GM23338 (cell line): ENCODE measurements around the gene CRIP3. TPM values are rescaled to one million over a fixed set of nuclear protein-coding genes. Genes with fewer than 3 reads are reported as not detected.
A peak's percentile ranks its signal among the peaks of the same experiment; 100 is the strongest.

Experiments
- ATAC-seq: fragments of 200-7000 bp; cut with Tn5 transposase; 3 replicates; pipeline ENCODE4 v1.9.1; 2020
- DNase-seq: peaks from one replicate; pipeline ENCODE4 v3.0.0-alpha.2; 2015; ENCODE audit warnings: low spot score
- H2AFZ ChIP-seq: fragments of 200-600 bp; sonication (generic); 2 replicates; pipeline ENCODE4 v1.8.0; 2016; ENCODE audit warnings: antibody characterized with exemption, mild to moderate bottlenecking, moderate library complexity
- H3F3A ChIP-seq: fragments of 200-600 bp; sonication (generic); replicated peaks from 2 replicates; pipeline ENCODE4 v1.8.0; 2017; ENCODE audit warnings: antibody characterized with exemption, mixed run types, low read depth
- H3K27ac ChIP-seq: fragments of 200-600 bp; sonication (generic); 2 replicates; pipeline ENCODE4 v1.6.1; 2016; ENCODE audit warnings: low read depth
- H3K27me3 ChIP-seq: fragments of 200-600 bp; sonication (generic); 2 replicates; pipeline ENCODE4 v1.8.0; 2016; ENCODE audit warnings: mild to moderate bottlenecking, mixed run types, moderate library complexity; ENCODE audit not compliant: insufficient read depth
- H3K36me3 ChIP-seq: fragments of 200-600 bp; sonication (generic); 2 replicates; pipeline ENCODE4 v1.8.0; 2016; ENCODE audit warnings: mild to moderate bottlenecking; ENCODE audit not compliant: insufficient read depth
- H3K4me1 ChIP-seq: fragments of 200-600 bp; sonication (generic); 2 replicates; pipeline ENCODE4 v1.8.0; 2016; ENCODE audit warnings: mild to moderate bottlenecking, moderate library complexity; ENCODE audit not compliant: insufficient read depth
- H3K4me2 ChIP-seq: fragments of 200-600 bp; sonication (generic); 2 replicates; pipeline ENCODE4 v1.7.1; 2017; ENCODE audit warnings: mixed run types
- H3K4me3 ChIP-seq: fragments of 200-600 bp; sonication (generic); 2 replicates; pipeline ENCODE4 v1.6.1; 2016; ENCODE audit warnings: mixed run types
- H3K79me2 ChIP-seq: fragments of 200-600 bp; sonication (generic); replicated peaks from 2 replicates; pipeline ENCODE4 v1.8.0; 2017; ENCODE audit warnings: mild to moderate bottlenecking; ENCODE audit not compliant: insufficient read depth
- H3K9me2 ChIP-seq: fragments of 200-600 bp; sonication (generic); 2 replicates; pipeline ENCODE4 v1.8.0; 2017; ENCODE audit not compliant: insufficient read depth
- H4K20me1 ChIP-seq: fragments of 200-600 bp; sonication (generic); replicated peaks from 2 replicates; pipeline ENCODE4 v1.8.0; 2017; ENCODE audit warnings: mild to moderate bottlenecking; ENCODE audit not compliant: insufficient read depth
- H3K27ac Mint-ChIP-seq: 2 replicates; pipeline ENCODE4 v1.8.0; 2020; ENCODE audit warnings: inconsistent platforms, mild to moderate bottlenecking, moderate library complexity, mixed read lengths
- H3K27me3 Mint-ChIP-seq: 3 replicates; pipeline ENCODE4 v1.8.0; 2022; ENCODE audit warnings: low read depth, mild to moderate bottlenecking, moderate library complexity, mixed read lengths, inconsistent platforms; ENCODE audit not compliant: insufficient read depth, poor library complexity
- H3K36me3 Mint-ChIP-seq: 3 replicates; pipeline ENCODE4 v1.8.0; 2021; ENCODE audit warnings: low read depth, mild to moderate bottlenecking, inconsistent platforms, moderate library complexity, mixed read lengths
- H3K4me1 Mint-ChIP-seq: 3 replicates; pipeline ENCODE4 v1.8.0; 2020; ENCODE audit warnings: mild to moderate bottlenecking, inconsistent platforms, mixed read lengths
- H3K4me3 Mint-ChIP-seq: 3 replicates; pipeline ENCODE4 v1.8.0; 2021; ENCODE audit warnings: moderate library complexity, mild to moderate bottlenecking, inconsistent platforms, mixed read lengths
- H3K9me3 Mint-ChIP-seq: 3 replicates; pipeline ENCODE4 v1.8.0; 2020; ENCODE audit warnings: moderate library complexity, mild to moderate bottlenecking, inconsistent platforms, mixed read lengths
- CREB1 ChIP-seq: fragments of 250-450 bp; sonication (Bioruptor Pico); IDR thresholded peaks from 2 replicates; pipeline ENCODE4 v1.5.0; 2020; ENCODE audit warnings: low read depth, mild to moderate bottlenecking, moderate library complexity
- EZH2 ChIP-seq: fragments of 200-600 bp; sonication (generic); IDR thresholded peaks from one replicate; pipeline ENCODE4 v1.8.0; 2017; ENCODE audit warnings: antibody characterized with exemption, mild to moderate bottlenecking, low read depth; ENCODE audit not compliant: unreplicated experiment
- EZH2phosphoT487 ChIP-seq: fragments of 200-600 bp; sonication (generic); IDR thresholded peaks from one replicate; pipeline ENCODE4 v1.8.1; 2018; ENCODE audit warnings: antibody characterized with exemption; ENCODE audit not compliant: unreplicated experiment
- ZNF114 ChIP-seq: fragments of 250-450 bp; sonication (Bioruptor Pico); IDR thresholded peaks from 2 replicates; pipeline ENCODE4 v1.5.0; 2020; ENCODE audit warnings: mild to moderate bottlenecking, moderate library complexity
- polyA plus RNA-seq: library from polyadenylated mRNA; unstranded; fragments of >200 nt; fragmentation: Nextera tagmentation; extraction: Ambion mirVana; gene quantifications from 2 replicates; pipeline ENCODE4 v1.2.1, GENCODE V29; 2016
- total RNA-seq: library from RNA; depleted of rRNA; stranded (reverse); fragments of >200 nt; shearing (Covaris generic); gene quantifications from 2 replicates; pipeline ENCODE4 v1.2.3, GENCODE V29; 2014
- TF ChIP-seq, protein P1 (sequence below), 2 experiments: fragments of 200-600 bp in 1 of 2; sonication (generic) in 1 of 2; conservative IDR thresholded peaks; 2 replicates each; pipeline versions ENCODE4 v1.5.1 to v1.6.1; 2016 to 2017; ENCODE audit warnings: antibody characterized with exemption in 2 of 2, low read depth in 2 of 2, mild to moderate bottlenecking in 2 of 2, moderate library complexity in 1 of 2
- TF ChIP-seq, protein P2 (sequence below): IDR thresholded peaks from 2 replicates; pipeline ENCODE4 v1.6.1; 2016; ENCODE audit warnings: antibody characterized with exemption

Gene CRIP3
- total and polyA plus RNA-seq, 2 experiments from 2014 or later = 22.0 to 36.0 TPM

- TF ChIP-seq, protein P1, sequence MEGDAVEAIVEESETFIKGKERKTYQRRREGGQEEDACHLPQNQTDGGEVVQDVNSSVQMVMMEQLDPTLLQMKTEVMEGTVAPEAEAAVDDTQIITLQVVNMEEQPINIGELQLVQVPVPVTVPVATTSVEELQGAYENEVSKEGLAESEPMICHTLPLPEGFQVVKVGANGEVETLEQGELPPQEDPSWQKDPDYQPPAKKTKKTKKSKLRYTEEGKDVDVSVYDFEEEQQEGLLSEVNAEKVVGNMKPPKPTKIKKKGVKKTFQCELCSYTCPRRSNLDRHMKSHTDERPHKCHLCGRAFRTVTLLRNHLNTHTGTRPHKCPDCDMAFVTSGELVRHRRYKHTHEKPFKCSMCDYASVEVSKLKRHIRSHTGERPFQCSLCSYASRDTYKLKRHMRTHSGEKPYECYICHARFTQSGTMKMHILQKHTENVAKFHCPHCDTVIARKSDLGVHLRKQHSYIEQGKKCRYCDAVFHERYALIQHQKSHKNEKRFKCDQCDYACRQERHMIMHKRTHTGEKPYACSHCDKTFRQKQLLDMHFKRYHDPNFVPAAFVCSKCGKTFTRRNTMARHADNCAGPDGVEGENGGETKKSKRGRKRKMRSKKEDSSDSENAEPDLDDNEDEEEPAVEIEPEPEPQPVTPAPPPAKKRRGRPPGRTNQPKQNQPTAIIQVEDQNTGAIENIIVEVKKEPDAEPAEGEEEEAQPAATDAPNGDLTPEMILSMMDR (conservative IDR thresholded peaks at IDR 0.05; ENCODE audit: low read depth in 2 of 2) = no peak
- TF ChIP-seq ZNF114 (CRISPR knock-in tag) (no peak), CREB1 (CRISPR knock-in tag) (no peak), EZH2phosphoT487 (no peak)
Measured at GRCh38 chr6:43276577-43277305, 31.9 kb downstream of the CRIP3 start (continued).

- Histone ChIP-seq H3K9me2 (no peaks in the 10 kb centered on the region), H3K36me3 (no peaks in the 10 kb centered on the region), H3K79me2 (no peaks in the 10 kb centered on the region), H3K27me3 (peaks cover 62% of the 10 kb centered on the region), H3K4me2 (peak overlapping the region; percentile 89), H2AFZ (peak overlapping the region; percentile 84), H3K4me3 (peak overlapping the region; percentile 78), H3K27ac (no peak overlapping the region), H3K4me1 (peaks cover 25% of the 10 kb centered on the region), H3F3A (peaks cover 2% of the 10 kb centered on the region; the same call in 1 of the 2 replicates), H4K20me1 (no peaks in the 10 kb centered on the region)
- no peaks in the 10 kb centered on the region for H3K36me3 Mint-ChIP-seq
- H3K4me3 Mint-ChIP-seq = peak overlapping the region; percentile 75
- TF ChIP-seq, protein P2, sequence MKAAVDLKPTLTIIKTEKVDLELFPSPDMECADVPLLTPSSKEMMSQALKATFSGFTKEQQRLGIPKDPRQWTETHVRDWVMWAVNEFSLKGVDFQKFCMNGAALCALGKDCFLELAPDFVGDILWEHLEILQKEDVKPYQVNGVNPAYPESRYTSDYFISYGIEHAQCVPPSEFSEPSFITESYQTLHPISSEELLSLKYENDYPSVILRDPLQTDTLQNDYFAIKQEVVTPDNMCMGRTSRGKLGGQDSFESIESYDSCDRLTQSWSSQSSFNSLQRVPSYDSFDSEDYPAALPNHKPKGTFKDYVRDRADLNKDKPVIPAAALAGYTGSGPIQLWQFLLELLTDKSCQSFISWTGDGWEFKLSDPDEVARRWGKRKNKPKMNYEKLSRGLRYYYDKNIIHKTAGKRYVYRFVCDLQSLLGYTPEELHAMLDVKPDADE = no peak; the same call in 1 of the 2 replicates
- TF ChIP-seq, protein P1 (conservative IDR thresholded peaks at IDR 0.05; ENCODE audit: low read depth in 2 of 2) = no peak
- TF ChIP-seq EZH2phosphoT487 (no peak), EZH2 (peak; percentile 59)
- H3K27me3 Mint-ChIP-seq = peaks cover 44% of the 10 kb centered on the region
- ATAC-seq (peak; percentile 33), DNase-seq (peak; percentile 55)
- H3K9me3 Mint-ChIP-seq = no peaks in the 10 kb centered on the region
- H3K4me1 Mint-ChIP-seq = peaks cover 36% of the 10 kb centered on the region
- H3K27ac Mint-ChIP-seq = no peak overlapping the region
Measured at GRCh38 chr6:43275801-43276576, 32.6 kb downstream of the CRIP3 start.
